Aorta (tissue), 5 donors: Measurements from ENCODE around the gene SREBF2. TPM values are rescaled to one million over a fixed set of nuclear protein-coding genes. Genes with fewer than 3 reads are reported as not detected.
"Not testable (repeated sequence)": the region's sequence is repeated elsewhere in the genome, so short reads cannot be mapped to it uniquely, and the experiment has no call there.

ENCODE experiments used
- ATAC-seq: fragments of 200-7000 bp; cut with Tn5 transposase; one replicate; pipeline ENCODE4 v1.9.1; 2022; ENCODE audit warnings: moderate library complexity; ENCODE audit not compliant: low FRiP score
- DNase-seq, 2 donors: peaks; one replicate each; pipeline ENCODE4 v3.0.0-alpha.2; 2020
- H3K27ac ChIP-seq, 2 donors: one replicate each; pipeline ENCODE4 v1.5.1; 2013; ENCODE audit warnings: low read length in 2 of 2, mild to moderate bottlenecking in 2 of 2, moderate library complexity in 2 of 2, control low read depth in 1 of 2, inconsistent platforms in 1 of 2, low read depth in 1 of 2
- H3K27me3 ChIP-seq, 2 donors: one replicate each; pipeline ENCODE4 v1.6.1; 2013; ENCODE audit warnings: control low read depth in 1 of 2, low read length in 1 of 2, mild to moderate bottlenecking in 1 of 2, moderate library complexity in 1 of 2; ENCODE audit not compliant: insufficient read depth in 2 of 2, control insufficient read depth in 1 of 2
- H3K36me3 ChIP-seq, 2 donors: one replicate each; pipeline ENCODE4 v1.6.1; 2013; ENCODE audit warnings: control low read depth in 1 of 2, low read length in 1 of 2, mild to moderate bottlenecking in 1 of 2; ENCODE audit not compliant: insufficient read depth in 2 of 2, control insufficient read depth in 1 of 2
- H3K4me1 ChIP-seq, 2 donors: one replicate each; pipeline ENCODE4 v1.6.1; 2013; ENCODE audit warnings: low read length in 2 of 2, control low read depth in 1 of 2, mild to moderate bottlenecking in 1 of 2, moderate library complexity in 1 of 2; ENCODE audit not compliant: insufficient read depth in 2 of 2, control insufficient read depth in 1 of 2
- H3K4me3 ChIP-seq, 2 donors: one replicate each; pipeline ENCODE4 v1.5.1; 2013; ENCODE audit warnings: low read length in 2 of 2, control low read depth in 1 of 2, mild to moderate bottlenecking in 1 of 2
- H3K9me3 ChIP-seq: one replicate; pipeline ENCODE4 v1.6.1; 2013; ENCODE audit warnings: mild to moderate bottlenecking, low read length; ENCODE audit not compliant: control insufficient read depth
- WGBS, 2 donors: extraction: QIAGEN DNeasy Blood & Tissue Kit; methylation state at CpG; one replicate each; pipeline ENCODE4 v1.1.7; 2013; 5-methylcytosine and 5-hydroxymethylcytosine counted together
- intact Hi-C, 2 donors: fragments of 100-400 bp; cut with DNase I; formaldehyde crosslinking; loops; one replicate each; pipeline versions ENCODE4 v1.14.2 to v1.15.0; 2022
- polyA plus RNA-seq, 2 donors: library from polyadenylated mRNA; stranded (reverse); fragments of 200-250 nt; gene quantifications; one replicate each; pipeline ENCODE4 v1.2.3, GENCODE V29; 2013
- total RNA-seq, 2 donors: library from RNA; stranded (reverse); fragmentation: NEBNext Ultra II Directional; extraction: Animal tissue kit (Norgen Biotek cat#: 25700); gene quantifications; one replicate each; pipeline ENCODE4 v1.2.1, GENCODE V29; 2021
- donor health status: healthy with polysubstance abuse.
- donor health status: Bipolar disorder and iron deficiency.
- donor health status: DM: no; HTN: no; CAD: no.
- donor health status: DM: no; HTN: no; CAD: no.
- donor health status: DM: yes; HTN: yes; CAD: no.

The SREBF2 gene
- total and polyA plus RNA-seq, 4 donors = 11.0 to 86.3 (median 43.7) TPM

DNA sequence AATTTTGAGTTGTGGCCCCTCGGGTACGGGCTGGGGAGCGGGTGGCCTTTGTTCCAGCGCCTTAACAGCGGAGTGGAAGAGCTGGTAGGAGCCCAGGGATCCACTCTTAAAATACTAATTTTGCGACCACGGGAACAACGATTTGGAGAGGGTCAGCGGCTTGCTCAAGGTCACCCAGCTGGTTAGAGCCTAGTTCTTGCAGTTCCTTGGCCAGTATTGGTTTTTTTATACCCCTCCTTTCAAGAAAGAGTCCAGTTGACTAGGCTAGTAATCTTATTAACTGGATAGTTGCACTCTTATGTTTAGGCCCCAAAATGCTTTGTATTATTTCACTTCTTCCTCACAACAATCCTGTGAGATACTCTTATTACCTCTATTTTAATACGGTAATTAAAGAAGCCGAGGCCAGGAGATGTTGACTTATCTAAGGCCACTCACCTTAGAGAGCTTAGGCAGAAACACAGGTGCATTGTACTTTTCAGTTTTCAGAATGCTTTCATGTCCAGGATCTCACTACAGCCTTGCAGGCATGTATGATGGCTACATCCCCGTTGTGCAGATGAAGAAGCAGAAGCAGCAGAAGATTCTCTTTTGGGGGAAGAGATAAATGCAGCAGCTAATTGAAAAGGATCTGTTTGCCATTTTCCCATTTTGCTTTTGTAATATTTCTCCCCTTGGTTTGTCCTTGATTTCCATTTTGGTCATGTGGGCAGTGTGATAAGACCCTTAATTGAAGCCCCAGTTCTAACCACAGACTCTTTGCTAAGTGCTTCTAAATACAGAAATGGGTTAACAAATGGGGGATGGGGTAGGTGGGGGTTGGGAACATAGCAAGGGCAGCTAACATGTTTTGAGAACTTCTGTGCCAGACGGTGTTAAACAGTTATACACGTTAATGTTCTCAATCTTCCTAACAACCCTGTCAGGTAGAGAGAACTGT lies 1.4 kb downstream of the SREBF2 start:
- Histone ChIP-seq H3K27ac (no peak overlapping the region), H3K4me1 (no peaks in the 10 kb centered on the region), H3K36me3 (no peaks in the 10 kb centered on the region), H3K4me3 (peak overlapping the region; percentile 80 to 92), H3K9me3 (no peaks in the 10 kb centered on the region), H3K27me3 (no peaks in the 10 kb centered on the region)
- intact Hi-C loops = no loop called here
- 24 to 26% methylated on average over 14 of the region's 14 CpGs for WGBS, 2 donors
- no peak for DNase-seq
- no peak for ATAC-seq

DNA sequence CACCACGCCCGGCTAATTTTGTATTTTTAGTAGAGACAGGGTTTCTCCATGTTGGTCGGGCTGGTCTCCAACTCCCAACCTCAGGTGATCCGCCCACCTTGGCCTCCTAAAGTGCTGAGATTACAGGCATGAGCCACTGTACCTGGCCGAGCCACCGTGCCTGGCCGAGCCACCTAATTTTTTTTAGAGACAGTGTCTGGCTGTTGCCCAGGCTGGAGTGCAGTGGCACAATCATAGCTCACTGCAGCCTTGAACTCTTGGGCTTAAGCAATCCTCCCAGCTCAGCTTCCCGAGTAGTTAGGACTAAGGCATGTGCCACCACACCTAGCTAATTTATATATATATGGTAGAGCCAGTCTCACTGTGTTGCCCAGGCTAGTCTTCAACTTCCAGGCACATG lies 2.6 kb downstream of the SREBF2 start:
- H3K9me3 ChIP-seq, intact Hi-C loops, H3K36me3 ChIP-seq, H3K27ac ChIP-seq, ATAC-seq, H3K27me3 ChIP-seq, H3K4me1 ChIP-seq, H3K4me3 ChIP-seq, DNase-seq: not testable (repeated sequence)
- 80 to 89% methylated on average over 6 to 8 of the region's 8 CpGs for WGBS, 2 donors

DNA sequence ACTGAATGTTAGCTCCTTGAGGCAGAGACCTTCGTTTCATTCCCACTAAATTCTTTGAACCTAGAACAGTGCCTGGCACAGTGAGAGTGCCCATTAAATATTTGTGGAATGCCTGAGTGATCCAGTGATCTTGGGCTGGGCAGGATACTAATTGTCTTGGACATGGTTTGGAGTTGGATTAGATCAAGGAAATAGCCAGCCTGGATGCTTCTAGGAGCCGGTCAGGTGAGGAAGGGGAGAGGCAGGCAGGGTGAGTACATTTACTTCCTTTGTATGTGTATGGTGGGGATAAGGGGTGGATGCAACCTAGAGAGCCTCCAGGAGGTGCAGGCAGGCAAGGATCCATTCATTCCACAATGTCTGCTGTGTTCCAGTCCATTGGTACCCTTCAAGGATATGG lies 3.6 kb downstream of the SREBF2 start:
- no peak overlapping the region for H3K4me3 ChIP-seq
- H3K27me3 ChIP-seq = no peaks in the 10 kb centered on the region
- DNase-seq (no peak), ATAC-seq (no peak)
- 83 to 93% methylated on average over 2 of the region's 2 CpGs for WGBS, 2 donors
- H3K4me1 ChIP-seq = no peaks in the 10 kb centered on the region
- H3K36me3 ChIP-seq = no peaks in the 10 kb centered on the region
- intact Hi-C loops = no loop called here
- H3K27ac ChIP-seq = no peak overlapping the region
- H3K9me3 ChIP-seq = no peaks in the 10 kb centered on the region

DNA sequence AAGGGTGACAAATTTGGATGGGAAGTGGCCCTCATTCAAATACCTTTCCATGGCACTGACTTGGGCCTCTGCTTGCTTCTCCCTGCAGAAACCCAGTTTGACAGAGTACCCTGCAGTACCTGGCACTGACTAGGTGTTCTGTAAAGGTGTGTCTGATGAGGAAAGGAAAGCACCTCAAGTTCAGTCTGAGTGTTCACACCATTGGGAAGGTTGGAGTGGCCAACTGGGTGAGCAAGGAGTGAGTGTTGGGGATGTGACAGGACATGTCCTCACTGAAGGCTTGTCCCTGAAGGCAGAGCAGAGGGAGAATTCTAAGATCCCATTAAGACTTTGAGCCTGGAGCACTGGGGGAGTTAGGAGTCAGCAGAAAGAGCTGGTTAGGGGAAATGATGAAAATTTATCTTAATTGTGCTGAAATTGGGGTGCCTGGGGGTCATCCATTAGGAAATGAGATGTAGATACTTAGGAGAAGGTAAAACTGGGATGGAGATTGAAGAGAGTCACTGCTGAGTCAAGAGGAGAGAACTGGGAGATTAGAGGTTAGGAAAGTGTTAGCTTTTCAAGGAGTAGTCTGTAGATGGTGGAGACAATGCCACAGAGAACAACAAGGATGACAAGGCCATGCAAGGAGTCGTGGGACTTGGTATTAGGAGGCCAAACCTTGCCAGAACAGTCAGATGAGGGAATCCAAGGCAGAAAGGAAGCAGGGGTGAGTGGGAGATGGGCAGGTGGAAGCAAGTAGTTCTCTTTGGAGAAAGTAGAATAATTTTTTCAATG lies 6.1 kb downstream of the SREBF2 start:
- H3K4me1 ChIP-seq = no peaks in the 10 kb centered on the region

DNA sequence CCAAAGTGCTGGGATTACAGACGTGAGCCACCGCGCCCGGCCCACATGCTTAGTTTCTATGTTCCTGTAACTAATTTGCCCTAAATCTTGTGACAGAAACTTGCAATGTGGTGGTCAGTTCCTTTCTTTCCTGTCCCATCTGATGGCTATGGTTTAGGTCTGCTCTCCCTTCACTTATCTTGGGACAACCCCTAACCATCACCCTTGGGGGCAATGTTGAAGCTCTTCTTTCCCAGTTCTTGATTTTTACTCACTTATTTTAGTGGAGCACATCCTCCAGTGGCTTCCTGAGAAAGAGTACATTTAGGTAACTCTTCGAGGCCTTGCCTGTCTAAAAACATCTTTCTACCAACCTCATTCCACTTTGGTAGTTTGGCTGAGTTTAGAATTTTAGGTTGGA lies 7.3 kb downstream of the SREBF2 start:
- DNase-seq = no peak
- intact Hi-C loops = no loop called here
- H3K4me3 ChIP-seq = no peak overlapping the region
- no peaks in the 10 kb centered on the region for H3K9me3 ChIP-seq
- H3K36me3 ChIP-seq = no peaks in the 10 kb centered on the region
- no peak overlapping the region for H3K27ac ChIP-seq
- WGBS, 2 donors = 88% methylated on average over 5 of the region's 5 CpGs
- no peaks in the 10 kb centered on the region for H3K27me3 ChIP-seq
- H3K4me1 ChIP-seq = no peaks in the 10 kb centered on the region
- no peak for ATAC-seq

More for the DNA sequence above, 6.1 kb downstream of the SREBF2 start:
- DNase-seq (no peak), ATAC-seq (no peak)
- no peaks in the 10 kb centered on the region for H3K27me3 ChIP-seq
- no peak overlapping the region for H3K4me3 ChIP-seq
- H3K36me3 ChIP-seq = no peaks in the 10 kb centered on the region
- H3K27ac ChIP-seq = no peak overlapping the region
- intact Hi-C loops = no loop called here
- 61 to 70% methylated on average over 1 of the region's 1 CpG for WGBS, 2 donors
- H3K9me3 ChIP-seq = no peaks in the 10 kb centered on the region

DNA sequence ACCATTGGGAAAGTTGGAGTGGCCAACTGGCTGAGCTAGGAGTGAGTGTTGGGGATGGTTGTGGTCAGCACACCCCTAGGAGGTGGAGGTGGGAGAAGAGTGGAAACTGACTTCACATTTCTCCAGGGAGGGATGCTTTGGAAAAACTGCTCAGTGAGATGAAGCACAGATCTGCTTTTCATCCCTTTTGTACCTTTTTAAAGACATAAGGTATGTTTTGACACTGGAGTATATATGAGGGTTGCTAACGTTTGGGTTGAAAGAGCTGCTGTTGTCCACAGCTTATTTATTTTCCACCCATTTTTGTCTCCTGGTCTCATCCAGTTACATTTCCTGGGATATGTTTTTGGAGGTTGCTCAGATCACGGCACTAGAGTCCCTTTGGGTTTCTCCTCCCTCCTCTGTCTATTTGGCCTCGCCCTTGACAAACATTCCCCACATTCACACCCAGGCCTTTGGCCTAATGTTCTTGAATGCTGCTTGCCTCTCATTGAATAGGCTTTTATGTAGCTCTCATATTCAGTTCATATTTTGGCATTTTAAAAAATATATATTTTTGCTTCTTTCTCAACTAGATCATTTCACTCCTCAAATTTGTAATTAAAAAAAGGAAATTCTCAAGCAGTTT lies 8.3 kb downstream of the SREBF2 start:
- intact Hi-C loops = no loop called here
- Histone ChIP-seq H3K27ac (no peak overlapping the region), H3K4me1 (peaks cover 0 to 2% of the 10 kb centered on the region in 2 donors)

DNA sequence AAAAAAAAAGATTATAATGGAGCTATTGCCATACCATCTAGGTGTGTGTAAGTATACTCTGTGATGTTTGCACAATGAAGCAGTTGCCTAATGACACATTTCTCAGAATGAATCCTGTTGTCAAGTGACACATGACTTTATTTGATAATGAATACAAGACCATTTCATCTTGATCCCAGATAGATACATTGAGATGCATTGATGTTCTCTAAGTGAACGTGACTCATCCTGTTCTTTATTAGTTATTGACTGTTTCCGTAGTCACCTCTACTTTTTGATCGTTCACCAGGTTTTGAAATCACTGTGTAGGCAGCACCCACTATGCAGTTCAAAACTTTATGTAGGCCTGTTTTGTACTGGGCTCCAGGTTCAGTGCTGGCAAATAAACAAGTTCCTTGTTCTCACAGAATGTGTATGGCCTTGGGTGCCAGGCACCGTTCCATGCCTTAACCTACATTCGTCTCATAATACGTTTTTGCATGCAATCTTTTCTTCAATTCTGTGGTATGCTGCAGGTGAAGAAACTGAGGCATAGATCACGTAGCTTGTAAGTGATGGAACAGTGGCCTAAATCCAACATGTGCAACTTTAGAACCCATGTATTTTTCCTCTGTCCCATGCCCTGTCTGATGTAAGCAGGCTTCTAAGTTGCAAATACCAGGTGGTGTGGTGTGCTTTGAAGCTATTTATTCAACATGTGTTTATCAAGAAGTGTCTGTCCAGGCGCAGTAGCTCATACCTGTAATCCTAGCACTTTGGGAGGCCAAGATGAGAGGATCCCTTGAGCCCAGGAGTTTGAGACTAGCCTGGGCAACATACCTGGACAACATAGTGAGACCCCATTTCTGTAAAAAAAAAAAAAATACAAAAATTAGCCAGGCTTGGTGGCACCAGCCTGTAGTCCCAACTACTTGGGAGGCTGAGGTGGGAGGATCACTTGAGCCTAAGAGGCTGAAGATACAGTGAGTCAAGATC lies 10.4 kb downstream of the SREBF2 start:
- H3K27me3 ChIP-seq = no peaks in the 10 kb centered on the region
- H3K27ac ChIP-seq = no peak overlapping the region
- H3K4me1 ChIP-seq = peaks cover 0 to 2% of the 10 kb centered on the region in 2 donors
- 89% methylated on average over 8 of the region's 8 CpGs for WGBS, 2 donors
- H3K9me3 ChIP-seq = no peaks in the 10 kb centered on the region
- ATAC-seq (no peak), DNase-seq (no peak)
- intact Hi-C loops = no loop called here
- H3K36me3 ChIP-seq = no peaks in the 10 kb centered on the region
- no peak overlapping the region for H3K4me3 ChIP-seq

More for the DNA sequence above, 8.3 kb downstream of the SREBF2 start:
- no peak for DNase-seq
- no peaks in the 10 kb centered on the region for H3K9me3 ChIP-seq
- ATAC-seq = no peak
- H3K27me3 ChIP-seq = no peaks in the 10 kb centered on the region
- no peaks in the 10 kb centered on the region for H3K36me3 ChIP-seq
- WGBS, 2 donors = 57 to 60% methylated on average over 3 of the region's 3 CpGs
- no peak overlapping the region for H3K4me3 ChIP-seq

DNA sequence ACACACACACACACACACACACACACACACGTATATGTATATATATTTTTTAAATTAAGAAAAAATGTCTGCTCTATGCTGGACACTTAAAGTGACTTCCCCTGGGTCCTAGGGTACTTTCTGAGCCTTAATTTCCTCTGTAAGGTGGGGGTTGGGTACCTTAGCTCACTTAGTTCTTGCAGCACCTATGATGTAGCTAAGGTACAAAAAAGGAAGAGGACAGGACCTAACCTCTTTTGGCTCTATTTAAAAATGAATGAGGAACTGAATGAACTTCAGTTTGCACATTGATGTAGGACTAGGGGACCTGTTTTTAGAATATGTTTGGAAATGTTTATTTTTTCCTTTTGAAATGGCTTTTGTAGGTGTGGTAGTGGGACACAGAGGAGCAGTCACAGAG lies 11.1 kb downstream of the SREBF2 start:
- no peak for DNase-seq
- no peak for ATAC-seq

More for the DNA sequence above, 11.1 kb downstream of the SREBF2 start:
- H3K4me3 ChIP-seq = no peak overlapping the region
- WGBS, 2 donors = 45 to 50% methylated on average over 1 of the region's 1 CpG
- no peaks in the 10 kb centered on the region for H3K27me3 ChIP-seq
- peaks cover 0 to 2% of the 10 kb centered on the region in 2 donors for H3K4me1 ChIP-seq
- H3K36me3 ChIP-seq = no peaks in the 10 kb centered on the region
- H3K27ac ChIP-seq = no peak overlapping the region
- no peaks in the 10 kb centered on the region for H3K9me3 ChIP-seq
- intact Hi-C loops = no loop called here
